Jurkat, Clone E6-1 (cell line): ENCODE measurements around the gene SCAPER.

Experiments
- DNase-seq: peaks from one replicate; pipeline ENCODE4 v3.0.0-alpha.2; 2011; ENCODE audit warnings: low read depth, low spot score
- H3K4me3 ChIP-seq: 2 replicates; pipeline ENCODE4 v1.5.1; 2011; ENCODE audit warnings: mild to moderate bottlenecking, low read length, control low read depth, moderate library complexity

SCAPER gene

DNA sequence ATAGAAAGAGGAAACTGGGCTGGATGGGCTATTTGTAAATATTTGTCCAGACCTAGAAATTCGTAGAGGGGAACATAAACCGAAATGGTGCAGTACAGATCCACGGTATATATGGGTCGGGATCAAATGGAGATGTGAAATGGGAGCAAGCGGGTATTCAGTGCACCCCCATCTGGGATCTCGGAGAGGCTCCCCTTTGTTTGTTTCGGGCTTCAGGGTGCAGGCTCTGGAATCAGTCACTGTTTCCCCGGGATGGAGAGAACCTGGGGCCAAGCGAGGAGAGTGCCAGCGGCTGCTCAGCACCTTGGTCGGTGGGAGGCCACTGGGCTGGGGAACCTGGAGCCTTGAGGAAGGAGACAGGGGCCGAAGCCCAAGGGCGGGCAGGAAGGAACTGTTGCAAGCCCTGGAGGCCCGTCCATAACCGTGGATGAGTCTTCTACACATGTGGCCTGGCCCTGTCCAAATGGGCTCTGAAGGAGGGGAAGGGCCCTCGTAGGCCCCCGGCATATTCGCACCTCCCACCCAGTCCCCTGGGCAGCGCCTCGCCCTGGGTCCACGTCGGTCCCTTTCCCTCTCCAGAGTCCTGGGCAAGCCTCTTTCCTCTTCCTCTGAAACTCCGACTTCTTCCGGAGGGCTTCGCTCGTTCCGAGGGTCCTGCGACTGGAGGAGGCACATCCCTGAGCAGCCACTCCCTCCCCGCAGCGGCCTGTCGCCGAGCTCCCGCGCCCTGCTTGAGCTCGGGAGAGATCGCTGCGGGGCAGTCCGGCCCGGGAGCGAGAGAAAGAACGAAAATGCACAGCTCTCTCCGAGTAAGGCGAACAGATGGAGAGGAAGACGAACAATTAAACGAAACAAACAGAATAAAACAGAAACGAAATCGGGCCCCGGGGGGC, 565.6 kb downstream of the SCAPER start:
- no peak for DNase-seq
- H3K4me3 ChIP-seq: no peak overlapping the region

- DNase-seq: no peak
- no peak overlapping the region for H3K4me3 ChIP-seq
Observed at GRCh38 chr15:76338486-76339304, 566.4 kb downstream of the SCAPER start.

GRCh38 chr15:76337696-76338485, 567.2 kb downstream of the SCAPER start:
- peak overlapping the region; percentile 86 for H3K4me3 ChIP-seq
- no peak for DNase-seq

GRCh38 chr15:76337059-76337695, 568.0 kb downstream of the SCAPER start:
- H3K4me3 ChIP-seq: peak overlapping the region; percentile 86
- DNase-seq: no peak

DNA sequence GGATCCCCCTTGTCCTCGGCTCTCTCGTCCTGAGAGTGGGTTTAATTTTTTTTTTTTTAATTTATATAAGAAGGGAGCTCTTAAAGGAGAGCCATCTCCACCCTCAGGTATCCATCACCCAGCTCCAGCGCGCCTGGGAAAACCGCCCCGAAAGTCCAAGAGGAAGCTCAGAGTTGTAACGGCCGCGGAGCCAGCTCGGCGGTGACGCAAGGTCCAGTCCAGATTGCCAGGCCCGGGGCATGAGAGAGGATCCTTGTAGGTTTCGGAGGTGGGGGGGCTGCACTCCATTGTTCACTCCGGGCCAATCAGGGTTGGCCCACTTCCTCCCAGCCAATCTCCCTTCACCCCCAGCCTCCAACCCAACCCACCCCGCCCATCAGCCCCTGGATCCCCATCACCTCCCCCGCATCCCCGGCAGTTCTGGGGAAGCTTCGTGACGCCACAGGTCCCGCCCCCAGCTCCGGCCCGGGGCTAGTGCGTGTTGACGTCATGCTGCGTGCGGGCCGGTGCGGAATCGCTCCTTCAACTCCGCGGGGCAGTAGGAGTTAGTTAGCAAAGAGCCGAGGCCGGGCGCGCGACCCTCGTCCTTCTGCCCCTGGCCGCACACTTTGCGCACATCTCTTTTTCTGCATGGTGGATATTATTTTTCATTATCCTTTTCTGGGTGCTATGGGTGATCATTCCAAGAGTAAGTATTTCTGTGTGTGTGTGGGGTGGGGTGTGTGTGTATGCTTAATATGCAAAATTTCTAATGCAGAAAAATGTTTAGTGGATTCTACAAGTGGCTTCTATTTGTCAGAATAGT, 568.7 kb downstream of the SCAPER start, which contains the start of gene ISL2:
ISL2 (plus strand) TSS at position 520 of the 805 bp plus-strand sequence; CDS start at position 631, 111 bp downstream.
- peak; percentile 94 for DNase-seq
- peak within 1 kb of the TSS; percentile 86 for H3K4me3 ChIP-seq

DNA sequence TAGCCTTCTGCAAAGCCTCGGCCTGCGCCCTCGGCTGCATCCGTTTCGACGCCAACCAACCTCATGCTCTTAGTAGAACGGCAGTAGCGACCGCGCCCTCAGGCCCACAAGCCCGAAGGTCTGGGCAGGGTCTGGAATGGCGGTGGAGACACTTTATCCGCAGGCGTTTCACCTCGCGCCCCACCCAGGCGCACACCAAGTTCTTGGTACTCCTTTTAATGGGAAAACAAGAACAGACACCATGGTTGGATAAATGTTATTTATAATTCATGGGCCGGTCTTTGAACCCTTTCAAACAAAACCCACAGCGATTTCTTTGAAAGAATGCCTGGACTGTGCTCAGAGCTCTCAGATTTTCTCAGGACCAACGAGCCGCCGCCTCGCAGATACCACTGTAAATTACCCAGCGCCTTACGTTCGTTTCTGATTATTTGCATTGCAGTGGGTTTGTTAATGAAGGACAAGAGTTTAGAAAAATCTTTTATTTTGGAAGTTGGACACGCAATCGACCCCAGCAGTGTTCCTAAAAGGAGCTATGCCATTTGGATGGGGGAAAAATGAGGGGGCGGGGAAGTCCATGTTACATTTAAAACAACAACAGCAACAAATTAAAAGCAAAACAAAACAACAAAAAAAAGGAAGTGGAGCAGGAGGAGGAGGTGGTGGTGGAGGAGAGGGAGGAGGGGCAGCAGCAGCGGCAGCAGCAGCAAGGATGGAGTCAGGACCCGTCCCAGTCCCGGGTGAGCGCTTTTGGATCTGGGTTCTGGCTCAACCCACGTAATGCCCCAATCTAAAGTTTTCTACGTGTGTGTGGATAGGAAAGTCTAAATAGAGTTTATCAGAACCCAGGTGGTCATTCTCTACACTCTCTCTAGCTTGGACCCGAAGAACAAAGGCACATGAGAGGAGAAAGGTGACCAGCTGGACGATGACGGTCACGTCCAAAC, 569.6 kb downstream of the SCAPER start:
- DNase-seq: no peak
- H3K4me3 ChIP-seq: peak overlapping the region; percentile 86

DNA sequence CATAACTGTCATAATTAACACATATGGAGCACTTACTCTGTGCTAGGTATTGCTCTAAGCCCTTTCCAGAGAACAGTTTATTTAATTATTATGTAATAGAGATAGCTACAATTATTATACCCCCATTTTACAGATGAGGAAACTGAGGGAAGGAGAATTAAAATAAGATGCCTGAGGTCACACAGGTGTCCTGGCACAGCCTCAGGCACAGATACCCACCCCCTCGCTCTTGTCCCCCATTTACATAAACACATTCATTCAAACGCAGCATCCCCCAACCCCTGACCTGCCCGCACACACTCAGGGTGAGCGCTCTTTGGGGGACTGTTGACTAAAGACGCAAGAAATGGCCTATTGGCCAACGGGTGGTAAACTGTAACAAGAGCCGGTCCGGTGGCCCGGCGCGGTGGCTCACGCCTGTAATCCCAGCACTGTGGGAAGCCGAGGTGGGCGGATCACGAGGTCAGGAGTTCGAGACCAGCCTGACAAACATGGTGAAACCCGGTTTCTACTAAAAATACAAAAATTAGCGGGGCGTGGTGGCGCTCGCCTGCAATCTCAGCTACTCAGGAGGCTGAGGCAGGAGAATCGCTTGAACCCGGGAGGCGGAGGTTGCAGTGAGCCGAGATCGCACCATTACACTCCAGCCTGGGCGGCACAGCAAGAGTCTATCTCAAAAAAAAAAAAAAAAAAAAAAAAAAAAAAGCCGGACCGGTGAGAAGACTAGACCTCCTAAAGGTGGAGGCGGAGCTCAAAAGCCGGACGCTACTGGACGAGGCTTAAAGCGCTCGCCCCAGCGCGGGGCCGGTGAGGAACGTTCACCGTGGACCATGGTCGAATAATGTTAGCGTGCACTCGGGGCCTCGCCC, 570.5 kb downstream of the SCAPER start:
- DNase-seq: no peak
- no peak overlapping the region for H3K4me3 ChIP-seq

DNA sequence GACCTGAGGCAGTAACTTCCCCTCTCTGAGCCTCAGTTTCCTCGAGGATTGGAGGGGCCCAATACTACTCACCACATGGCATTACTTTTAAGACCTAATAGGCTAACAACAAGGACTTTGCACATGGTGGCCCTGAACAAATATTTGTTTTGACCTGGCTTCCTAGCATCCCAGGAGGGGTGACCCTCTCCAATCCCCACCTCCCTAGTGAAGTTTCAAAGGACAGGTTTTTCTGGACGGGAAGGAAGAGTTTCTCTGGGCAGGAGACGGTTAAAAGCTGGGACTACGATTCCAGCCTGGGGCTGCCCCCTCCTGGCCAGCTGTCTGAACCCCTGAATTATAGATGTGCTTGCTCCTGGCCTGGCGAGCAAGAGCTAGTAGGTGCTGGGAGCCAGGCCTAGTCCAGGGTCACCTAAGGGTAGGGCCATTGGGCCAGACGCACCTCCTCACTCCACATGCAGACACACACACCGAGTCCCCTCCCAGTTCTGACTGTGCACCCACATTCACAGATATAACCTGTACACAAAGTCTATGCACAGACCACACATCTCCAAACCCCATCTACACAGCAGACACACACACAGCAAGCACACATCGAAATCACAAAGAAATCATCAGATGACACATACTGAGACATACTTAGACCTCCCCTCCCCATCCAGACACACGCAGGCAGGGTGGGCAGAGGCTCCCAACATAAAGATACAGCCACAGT, 571.3 kb downstream of the SCAPER start:
- no peak for DNase-seq
- H3K4me3 ChIP-seq: no peak overlapping the region

DNA sequence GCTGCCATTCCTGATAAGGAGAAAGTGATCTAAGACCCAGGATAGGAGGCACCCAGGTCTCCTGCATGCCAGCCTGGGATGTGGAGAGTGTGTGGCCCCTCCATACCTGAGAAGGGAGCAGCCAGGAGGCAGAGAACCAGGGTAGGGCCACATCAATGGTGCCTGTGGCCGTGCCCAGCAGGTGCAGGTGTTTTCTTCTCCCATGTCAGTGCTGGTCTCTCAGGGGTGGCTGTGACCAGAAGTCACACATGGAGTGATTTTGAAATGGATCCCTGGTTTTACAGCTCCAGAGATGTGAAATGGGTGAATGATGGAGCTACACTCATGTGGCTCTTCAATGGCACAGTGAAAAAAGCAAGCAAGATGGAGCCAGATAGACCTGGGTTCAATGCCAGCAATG, 571.8 kb downstream of the SCAPER start:
- DNase-seq: no peak
- H3K4me3 ChIP-seq: no peak overlapping the region

DNA sequence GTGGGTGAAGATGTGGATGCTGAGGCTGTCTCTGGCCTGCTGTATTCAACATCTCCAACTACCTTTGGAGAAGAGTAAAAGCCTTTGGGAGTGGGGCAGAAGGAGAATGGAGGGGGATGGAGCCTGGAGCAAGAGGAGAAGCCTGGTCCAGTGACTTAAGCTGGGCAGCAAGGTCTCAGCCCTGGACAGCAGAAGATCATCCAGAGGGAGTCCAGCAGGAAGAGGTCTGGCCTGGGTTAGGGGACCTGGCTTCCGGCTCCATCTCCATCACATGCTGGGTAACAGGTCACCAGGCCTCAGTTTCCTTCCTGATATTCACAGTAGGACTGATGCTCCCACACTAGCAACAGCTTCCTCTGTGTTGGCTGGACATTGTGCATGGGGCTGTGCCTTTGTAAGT, 572.3 kb downstream of the SCAPER start:
- DNase-seq: no peak
- H3K4me3 ChIP-seq: no peak overlapping the region

- DNase-seq: no peak
Observed at GRCh38 chr15:76330080-76330680, 575.0 kb downstream of the SCAPER start.

DNA sequence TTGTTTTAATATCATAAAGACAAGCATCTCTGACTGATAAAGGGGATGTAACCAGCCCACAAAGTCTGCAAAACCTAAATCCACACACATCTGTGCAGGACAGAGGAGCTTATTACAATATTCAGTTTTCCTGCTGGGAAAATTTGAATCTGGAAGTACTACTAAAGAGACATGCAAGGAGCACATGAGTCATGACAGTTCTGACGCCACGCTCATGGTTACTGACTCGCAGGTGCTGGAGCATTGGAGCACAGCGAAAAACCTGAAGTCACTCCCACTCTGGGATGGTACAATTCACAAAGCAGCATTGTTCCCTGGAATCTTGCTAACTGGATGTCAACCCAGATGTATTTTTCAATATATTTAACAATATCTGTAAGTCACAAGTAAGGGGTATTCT, 576.2 kb downstream of the SCAPER start:
- DNase-seq: no peak
- no peak overlapping the region for H3K4me3 ChIP-seq

More at GRCh38 chr15:76330080-76330680, 575.0 kb downstream of the SCAPER start:
- H3K4me3 ChIP-seq: no peak overlapping the region

DNA sequence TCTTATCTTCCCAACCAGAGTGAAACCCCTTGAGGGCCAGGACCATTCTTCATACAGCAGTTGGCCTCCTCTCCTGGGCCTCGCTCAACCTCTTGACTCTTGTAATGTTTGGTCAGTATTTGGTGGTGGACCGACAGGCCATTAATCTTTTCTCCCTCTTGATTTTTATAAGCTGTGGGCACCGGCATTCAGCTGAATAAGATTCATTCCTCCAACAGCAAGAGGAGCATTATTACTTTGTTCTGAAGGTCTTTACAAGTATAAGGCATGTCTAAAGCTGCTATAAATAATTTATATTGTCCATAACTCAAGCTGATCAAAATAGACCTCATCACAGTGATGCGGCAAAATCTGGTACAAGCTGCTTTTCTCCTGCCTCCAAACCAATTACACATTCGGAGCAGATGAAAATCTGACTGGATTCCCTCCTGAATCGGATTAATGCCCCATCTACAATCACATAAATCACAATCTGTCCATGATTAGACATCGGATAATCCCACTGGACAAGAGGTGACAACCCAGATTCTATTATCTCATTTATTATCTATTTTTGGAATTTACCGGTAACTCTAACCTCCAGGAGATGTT, 576.9 kb downstream of the SCAPER start:
- no peak for DNase-seq
- no peak overlapping the region for H3K4me3 ChIP-seq

DNA sequence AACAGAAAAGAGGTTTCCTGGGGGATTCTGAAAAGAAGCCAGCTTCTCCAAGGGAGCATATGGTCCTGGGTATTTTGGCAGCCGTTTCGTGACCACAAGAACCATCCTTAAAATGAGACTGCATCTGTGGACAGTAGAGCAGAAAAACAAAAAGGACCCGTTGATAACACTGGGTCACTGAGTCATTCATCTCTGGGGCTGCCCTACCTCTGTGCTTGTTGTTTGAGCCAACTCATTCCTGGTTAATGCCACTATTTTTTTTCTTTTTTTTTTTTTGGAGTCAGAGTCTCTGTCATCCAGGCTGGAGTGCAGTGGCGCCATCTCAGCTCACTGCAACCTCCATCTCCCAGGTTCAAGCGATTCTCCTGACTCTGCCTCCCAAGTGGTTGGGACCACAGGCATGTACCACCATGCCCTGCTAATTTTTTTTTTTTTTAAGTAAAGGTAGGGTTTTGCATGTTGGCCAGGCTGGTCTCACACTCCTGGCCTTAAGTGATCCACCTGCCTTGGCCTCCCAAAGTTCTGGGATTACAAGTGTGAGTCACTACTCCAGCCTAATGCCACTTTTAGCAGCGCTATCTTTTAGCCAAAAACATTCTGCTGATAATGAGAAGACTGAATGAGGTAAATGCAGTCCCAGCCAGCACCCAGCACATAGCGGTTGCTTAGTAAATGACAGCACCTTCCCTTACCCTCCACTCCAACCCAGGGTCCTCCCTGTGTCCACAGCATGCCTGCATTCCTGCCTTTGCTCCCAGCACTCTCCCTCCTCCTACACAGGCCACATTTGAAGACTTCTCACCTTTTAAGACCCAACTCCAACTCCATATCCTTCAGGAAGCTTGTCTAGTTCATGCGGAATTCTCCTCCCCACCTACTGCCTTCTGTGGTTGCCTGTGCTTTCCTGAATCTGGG, 577.7 kb downstream of the SCAPER start:
- no peak overlapping the region for H3K4me3 ChIP-seq
- no peak for DNase-seq
